HepG2 (cell line): ENCODE results near the gene HYAL1. TPM values are rescaled to one million over a fixed set of nuclear protein-coding genes. Genes with fewer than 3 reads are reported as not detected.

ENCODE experiments used
- CENPT ChIP-seq: sonication (generic); formaldehyde crosslinking; IDR thresholded peaks from 2 replicates; pipeline ENCODE4 v1.8.0; 2022; ENCODE audit warnings: low read depth, mild to moderate bottlenecking, moderate library complexity, missing genetic modification reagents
- CHD4 ChIP-seq: fragments of 200-600 bp; sonication (generic); IDR thresholded peaks from 2 replicates; pipeline ENCODE4 v1.7.0; 2017; ENCODE audit warnings: mild to moderate bottlenecking, low read length, borderline replicate concordance
- FOXK2 ChIP-seq: fragments of 450-650 bp; IDR thresholded peaks from 2 replicates; pipeline ENCODE4 v1.6.1; 2016
- GATAD2A ChIP-seq: IDR thresholded peaks from 2 replicates; pipeline ENCODE4 v1.6.1; 2016
- HMG20A ChIP-seq: IDR thresholded peaks from 2 replicates; pipeline ENCODE4 v1.6.1; 2016; ENCODE audit warnings: borderline replicate concordance
- MEIS1 ChIP-seq: sonication (generic); formaldehyde crosslinking; IDR thresholded peaks from 2 replicates; pipeline ENCODE4 v1.9.0; 2021; ENCODE audit warnings: mild to moderate bottlenecking, missing genetic modification reagents, moderate library complexity, borderline replicate concordance
- NAIF1 ChIP-seq: sonication (generic); formaldehyde crosslinking; IDR thresholded peaks from 2 replicates; pipeline ENCODE4 v1.5.0; 2020; ENCODE audit warnings: mild to moderate bottlenecking, missing genetic modification reagents, borderline replicate concordance
- NFE2 ChIP-seq: sonication (generic); formaldehyde crosslinking; IDR thresholded peaks from 2 replicates; pipeline ENCODE4 v1.4.0; 2020; ENCODE audit warnings: missing genetic modification reagents
- SIN3B ChIP-seq: fragments of 150-350 bp; IDR thresholded peaks from 2 replicates; pipeline ENCODE4 v1.6.1; 2014; ENCODE audit warnings: low read length
- ZNF331 ChIP-seq: sonication (generic); formaldehyde crosslinking; IDR thresholded peaks from 2 replicates; pipeline ENCODE4 v1.4.0; 2020; ENCODE audit warnings: missing genetic modification reagents
- ZNF569 ChIP-seq: sonication (generic); formaldehyde crosslinking; IDR thresholded peaks from 2 replicates; pipeline ENCODE4 v1.5.0; 2020; ENCODE audit warnings: mild to moderate bottlenecking, missing genetic modification reagents, moderate library complexity, borderline replicate concordance
- ZNF660 ChIP-seq: sonication (generic); formaldehyde crosslinking; IDR thresholded peaks from 2 replicates; pipeline ENCODE4 v1.5.1; 2020; ENCODE audit warnings: mild to moderate bottlenecking, low read depth, missing genetic modification reagents, borderline replicate concordance
- polyA plus RNA-seq, 8 experiments: library from polyadenylated mRNA; depleted of rRNA in 3 of 8; stranded (reverse) in 7 of 8; unstranded in 1 of 8; fragments of >200 nt; fragmentation: Illumina TruSeq in 4 of 8; extraction: Trizol in 4 of 8; gene quantifications; 2 replicates each; pipeline versions ENCODE4 v1.2.1 to v1.2.3, GENCODE V29; 2011 to 2016; ENCODE audit warnings: low read depth in 4 of 8, missing spikeins in 1 of 8, mixed read lengths in 1 of 8; ENCODE audit not compliant: insufficient read depth in 1 of 8
- total RNA-seq, 5 experiments: library from RNA; depleted of rRNA; stranded (reverse); fragments of >200 nt; fragmentation: Illumina TruSeq; extraction: Trizol; gene quantifications; 2 replicates each; pipeline ENCODE4 v1.2.3, GENCODE V29; 2016; ENCODE audit warnings: low read depth in 1 of 5
- TF ChIP-seq, protein P1 (sequence below): sonication (generic); formaldehyde crosslinking; IDR thresholded peaks from 2 replicates; pipeline ENCODE4 v1.9.0; 2022; ENCODE audit warnings: low read depth, missing genetic modification reagents
- TF ChIP-seq, protein P2 (sequence below): IDR thresholded peaks from 2 replicates; pipeline ENCODE4 v1.6.1; 2016; ENCODE audit warnings: missing compliant biosample characterization, missing genetic modification reagents, borderline replicate concordance
- TF ChIP-seq, protein P3 (sequence below): sonication (generic); formaldehyde crosslinking; IDR thresholded peaks from 2 replicates; pipeline ENCODE4 v1.4.0; 2020; ENCODE audit warnings: missing genetic modification reagents, low read depth, mild to moderate bottlenecking, borderline replicate concordance
- TF ChIP-seq, protein P4 (sequence below): sonication (generic); formaldehyde crosslinking; IDR thresholded peaks from 2 replicates; pipeline ENCODE4 v1.4.0; 2020; ENCODE audit warnings: missing genetic modification reagents
- TF ChIP-seq, protein P5 (sequence below): sonication (generic); formaldehyde crosslinking; IDR thresholded peaks from 2 replicates; pipeline ENCODE4 v1.4.0; 2020; ENCODE audit warnings: mild to moderate bottlenecking, missing genetic modification reagents
- TF ChIP-seq, protein P6 (sequence below): sonication (generic); formaldehyde crosslinking; conservative IDR thresholded peaks from 2 replicates; pipeline ENCODE4 v1.8.0; 2022; ENCODE audit warnings: mild to moderate bottlenecking, moderate library complexity, missing genetic modification reagents
- TF ChIP-seq, protein P7 (sequence below): sonication (generic); formaldehyde crosslinking; IDR thresholded peaks from 2 replicates; pipeline ENCODE4 v1.4.0; 2020; ENCODE audit warnings: low read depth, mild to moderate bottlenecking, missing genetic modification reagents

HYAL1 gene
- total and polyA plus RNA-seq, 2 of the 13 experiments (the other 11 are each of a cell fraction or from before 2014, with no cell fraction given) = 76.5 to 193 TPM

DNA sequence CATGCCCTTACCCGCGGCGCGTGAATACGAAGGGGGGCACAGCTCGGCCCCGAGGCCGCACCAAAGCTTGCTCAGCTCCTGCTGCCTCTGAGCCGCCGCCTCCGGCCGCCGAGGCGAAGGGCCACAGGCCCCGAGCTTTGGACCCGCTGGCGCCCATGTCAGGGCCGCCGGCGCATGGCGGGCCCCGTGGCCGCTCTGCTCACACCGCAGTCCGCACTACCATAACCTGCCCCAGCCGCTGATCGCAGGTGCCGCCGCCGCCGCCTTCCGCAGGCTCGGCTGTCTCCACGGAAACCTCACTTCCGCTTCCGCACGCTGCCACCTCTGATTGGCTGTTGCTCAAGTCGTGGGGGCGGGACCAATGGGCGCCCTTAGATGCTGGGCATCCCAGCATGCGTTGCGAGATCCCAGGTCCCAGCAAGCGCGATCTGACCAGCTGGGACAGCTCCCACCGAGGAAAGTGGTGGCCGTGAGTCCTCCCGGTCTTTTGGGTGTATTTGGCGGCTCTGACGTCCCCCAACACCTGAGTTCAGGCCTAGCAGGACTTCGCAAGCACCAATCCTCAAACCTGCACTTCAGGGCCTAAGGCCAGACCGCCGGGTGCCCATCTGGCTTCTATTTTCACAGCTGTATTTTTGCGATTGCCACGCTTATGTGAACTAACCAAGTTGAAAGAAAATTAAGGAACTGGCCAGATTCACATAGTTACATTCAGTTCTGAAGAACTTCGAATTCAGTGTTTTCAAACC, 24.7 kb upstream of the HYAL1 start, which contains the start of gene TUSC2 (continued):
- TF ChIP-seq, protein P1, sequence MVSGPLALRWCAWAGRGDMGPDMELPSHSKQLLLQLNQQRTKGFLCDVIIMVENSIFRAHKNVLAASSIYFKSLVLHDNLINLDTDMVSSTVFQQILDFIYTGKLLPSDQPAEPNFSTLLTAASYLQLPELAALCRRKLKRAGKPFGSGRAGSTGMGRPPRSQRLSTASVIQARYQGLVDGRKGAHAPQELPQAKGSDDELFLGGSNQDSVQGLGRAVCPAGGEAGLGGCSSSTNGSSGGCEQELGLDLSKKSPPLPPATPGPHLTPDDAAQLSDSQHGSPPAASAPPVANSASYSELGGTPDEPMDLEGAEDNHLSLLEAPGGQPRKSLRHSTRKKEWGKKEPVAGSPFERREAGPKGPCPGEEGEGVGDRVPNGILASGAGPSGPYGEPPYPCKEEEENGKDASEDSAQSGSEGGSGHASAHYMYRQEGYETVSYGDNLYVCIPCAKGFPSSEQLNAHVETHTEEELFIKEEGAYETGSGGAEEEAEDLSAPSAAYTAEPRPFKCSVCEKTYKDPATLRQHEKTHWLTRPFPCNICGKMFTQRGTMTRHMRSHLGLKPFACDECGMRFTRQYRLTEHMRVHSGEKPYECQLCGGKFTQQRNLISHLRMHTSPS = no peak
- TF ChIP-seq, protein P2, sequence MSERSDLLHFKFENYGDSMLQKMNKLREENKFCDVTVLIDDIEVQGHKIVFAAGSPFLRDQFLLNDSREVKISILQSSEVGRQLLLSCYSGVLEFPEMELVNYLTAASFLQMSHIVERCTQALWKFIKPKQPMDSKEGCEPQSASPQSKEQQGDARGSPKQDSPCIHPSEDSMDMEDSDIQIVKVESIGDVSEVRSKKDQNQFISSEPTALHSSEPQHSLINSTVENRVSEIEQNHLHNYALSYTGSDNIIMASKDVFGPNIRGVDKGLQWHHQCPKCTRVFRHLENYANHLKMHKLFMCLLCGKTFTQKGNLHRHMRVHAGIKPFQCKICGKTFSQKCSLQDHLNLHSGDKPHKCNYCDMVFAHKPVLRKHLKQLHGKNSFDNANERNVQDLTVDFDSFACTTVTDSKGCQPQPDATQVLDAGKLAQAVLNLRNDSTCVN (CRISPR knock-in tag) = no peak
- TF ChIP-seq FOXK2 (no peak), MEIS1 (CRISPR knock-in tag) (0 out of 2 replicates have a peak, but pooled peaks have one; percentile 24), NAIF1 (CRISPR knock-in tag) (no peak), ZNF569 (CRISPR knock-in tag) (no peak), CHD4 (no peak), SIN3B (peak; percentile 57; the same call in 1 of the 2 replicates), ZNF660 (no peak), HMG20A (no peak), CENPT (CRISPR knock-in tag) (no peak), NFE2 (CRISPR knock-in tag) (0 out of 2 replicates have a peak, but pooled peaks have one; percentile 32), GATAD2A (CRISPR knock-in tag) (0 out of 2 replicates have a peak, but pooled peaks have one; percentile 14), ZNF331 (CRISPR knock-in tag) (peak; percentile 29; the same call in 1 of the 2 replicates)
- TF ChIP-seq, protein P3, sequence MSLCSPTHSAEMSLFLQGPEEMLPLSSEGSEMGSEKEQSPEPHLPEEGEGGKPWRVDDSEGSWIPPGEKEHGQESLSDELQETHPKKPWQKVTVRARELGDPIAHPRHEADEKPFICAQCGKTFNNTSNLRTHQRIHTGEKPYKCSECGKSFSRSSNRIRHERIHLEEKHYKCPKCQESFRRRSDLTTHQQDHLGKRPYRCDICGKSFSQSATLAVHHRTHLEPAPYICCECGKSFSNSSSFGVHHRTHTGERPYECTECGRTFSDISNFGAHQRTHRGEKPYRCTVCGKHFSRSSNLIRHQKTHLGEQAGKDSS (CRISPR knock-in tag) = 0 out of 2 replicates have a peak, but pooled peaks have one; percentile 57
- TF ChIP-seq, protein P4, sequence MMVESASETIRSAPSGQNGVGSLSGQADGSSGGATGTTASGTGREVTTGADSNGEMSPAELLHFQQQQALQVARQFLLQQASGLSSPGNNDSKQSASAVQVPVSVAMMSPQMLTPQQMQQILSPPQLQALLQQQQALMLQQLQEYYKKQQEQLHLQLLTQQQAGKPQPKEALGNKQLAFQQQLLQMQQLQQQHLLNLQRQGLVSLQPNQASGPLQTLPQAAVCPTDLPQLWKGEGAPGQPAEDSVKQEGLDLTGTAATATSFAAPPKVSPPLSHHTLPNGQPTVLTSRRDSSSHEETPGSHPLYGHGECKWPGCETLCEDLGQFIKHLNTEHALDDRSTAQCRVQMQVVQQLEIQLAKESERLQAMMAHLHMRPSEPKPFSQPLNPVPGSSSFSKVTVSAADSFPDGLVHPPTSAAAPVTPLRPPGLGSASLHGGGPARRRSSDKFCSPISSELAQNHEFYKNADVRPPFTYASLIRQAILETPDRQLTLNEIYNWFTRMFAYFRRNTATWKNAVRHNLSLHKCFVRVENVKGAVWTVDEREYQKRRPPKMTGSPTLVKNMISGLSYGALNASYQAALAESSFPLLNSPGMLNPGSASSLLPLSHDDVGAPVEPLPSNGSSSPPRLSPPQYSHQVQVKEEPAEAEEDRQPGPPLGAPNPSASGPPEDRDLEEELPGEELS (CRISPR knock-in tag) = peak; percentile 40; the same call in 1 of the 2 replicates
- TF ChIP-seq, protein P5, sequence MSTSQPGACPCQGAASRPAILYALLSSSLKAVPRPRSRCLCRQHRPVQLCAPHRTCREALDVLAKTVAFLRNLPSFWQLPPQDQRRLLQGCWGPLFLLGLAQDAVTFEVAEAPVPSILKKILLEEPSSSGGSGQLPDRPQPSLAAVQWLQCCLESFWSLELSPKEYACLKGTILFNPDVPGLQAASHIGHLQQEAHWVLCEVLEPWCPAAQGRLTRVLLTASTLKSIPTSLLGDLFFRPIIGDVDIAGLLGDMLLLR (CRISPR knock-in tag) = peak; percentile 58; the same call in 1 of the 2 replicates
- TF ChIP-seq, protein P6, sequence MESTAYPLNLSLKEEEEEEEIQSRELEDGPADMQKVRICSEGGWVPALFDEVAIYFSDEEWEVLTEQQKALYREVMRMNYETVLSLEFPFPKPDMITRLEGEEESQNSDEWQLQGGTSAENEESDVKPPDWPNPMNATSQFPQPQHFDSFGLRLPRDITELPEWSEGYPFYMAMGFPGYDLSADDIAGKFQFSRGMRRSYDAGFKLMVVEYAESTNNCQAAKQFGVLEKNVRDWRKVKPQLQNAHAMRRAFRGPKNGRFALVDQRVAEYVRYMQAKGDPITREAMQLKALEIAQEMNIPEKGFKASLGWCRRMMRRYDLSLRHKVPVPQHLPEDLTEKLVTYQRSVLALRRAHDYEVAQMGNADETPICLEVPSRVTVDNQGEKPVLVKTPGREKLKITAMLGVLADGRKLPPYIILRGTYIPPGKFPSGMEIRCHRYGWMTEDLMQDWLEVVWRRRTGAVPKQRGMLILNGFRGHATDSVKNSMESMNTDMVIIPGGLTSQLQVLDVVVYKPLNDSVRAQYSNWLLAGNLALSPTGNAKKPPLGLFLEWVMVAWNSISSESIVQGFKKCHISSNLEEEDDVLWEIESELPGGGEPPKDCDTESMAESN (CRISPR knock-in tag) = no peak
- TF ChIP-seq, protein P7, sequence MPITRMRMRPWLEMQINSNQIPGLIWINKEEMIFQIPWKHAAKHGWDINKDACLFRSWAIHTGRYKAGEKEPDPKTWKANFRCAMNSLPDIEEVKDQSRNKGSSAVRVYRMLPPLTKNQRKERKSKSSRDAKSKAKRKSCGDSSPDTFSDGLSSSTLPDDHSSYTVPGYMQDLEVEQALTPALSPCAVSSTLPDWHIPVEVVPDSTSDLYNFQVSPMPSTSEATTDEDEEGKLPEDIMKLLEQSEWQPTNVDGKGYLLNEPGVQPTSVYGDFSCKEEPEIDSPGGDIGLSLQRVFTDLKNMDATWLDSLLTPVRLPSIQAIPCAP (CRISPR knock-in tag) = no peak
